HG02763 (cell line): ENCODE data around the gene IL21.

Experiments
- ATAC-seq: cut with Tn5 transposase; IDR thresholded peaks from one replicate; pipeline ENCODE4 v1.9.1; 2021; ENCODE audit warnings: mild to moderate bottlenecking, moderate library complexity; ENCODE audit not compliant: unreplicated experiment

IL21 gene

DNA sequence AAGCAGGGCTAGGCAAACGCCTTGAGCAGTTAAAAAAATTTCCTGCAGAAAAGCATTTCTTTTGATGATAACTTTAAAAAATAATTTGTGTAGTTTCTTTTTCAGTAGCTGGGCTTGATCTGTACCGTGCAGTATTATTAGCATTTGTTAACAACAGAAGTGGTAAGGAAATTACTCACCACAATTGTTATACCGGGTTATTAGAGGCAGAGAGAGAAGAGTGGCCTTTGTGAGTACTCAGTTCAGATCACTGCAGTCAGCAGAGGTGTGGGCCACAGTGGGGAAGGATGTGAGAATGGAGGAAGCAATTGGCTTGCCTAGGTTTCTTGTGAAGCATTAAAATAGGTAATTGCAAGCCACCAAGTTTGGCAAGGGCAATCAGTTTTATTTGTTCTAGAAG is 14.3 kb upstream of the IL21 start:
- no peak for ATAC-seq

DNA sequence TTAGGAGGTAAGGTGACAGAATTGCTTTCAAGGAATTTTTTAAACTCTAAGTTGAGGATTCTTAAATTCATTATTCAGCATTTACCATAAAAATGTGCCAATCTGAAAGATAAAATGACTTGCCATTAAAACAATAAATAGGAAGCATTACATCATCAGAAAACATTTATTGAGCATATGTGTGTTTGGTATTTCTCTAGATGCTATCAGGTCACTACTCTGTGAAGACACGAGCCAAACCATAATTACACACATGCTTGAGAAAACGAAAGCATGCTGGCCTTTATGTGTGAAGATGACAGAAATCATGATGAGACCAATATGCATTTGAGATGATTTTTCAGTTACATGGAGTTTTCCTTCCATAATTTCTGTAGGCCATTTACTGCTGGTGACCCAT is 12.3 kb upstream of the IL21 start:
- no peak for ATAC-seq

DNA sequence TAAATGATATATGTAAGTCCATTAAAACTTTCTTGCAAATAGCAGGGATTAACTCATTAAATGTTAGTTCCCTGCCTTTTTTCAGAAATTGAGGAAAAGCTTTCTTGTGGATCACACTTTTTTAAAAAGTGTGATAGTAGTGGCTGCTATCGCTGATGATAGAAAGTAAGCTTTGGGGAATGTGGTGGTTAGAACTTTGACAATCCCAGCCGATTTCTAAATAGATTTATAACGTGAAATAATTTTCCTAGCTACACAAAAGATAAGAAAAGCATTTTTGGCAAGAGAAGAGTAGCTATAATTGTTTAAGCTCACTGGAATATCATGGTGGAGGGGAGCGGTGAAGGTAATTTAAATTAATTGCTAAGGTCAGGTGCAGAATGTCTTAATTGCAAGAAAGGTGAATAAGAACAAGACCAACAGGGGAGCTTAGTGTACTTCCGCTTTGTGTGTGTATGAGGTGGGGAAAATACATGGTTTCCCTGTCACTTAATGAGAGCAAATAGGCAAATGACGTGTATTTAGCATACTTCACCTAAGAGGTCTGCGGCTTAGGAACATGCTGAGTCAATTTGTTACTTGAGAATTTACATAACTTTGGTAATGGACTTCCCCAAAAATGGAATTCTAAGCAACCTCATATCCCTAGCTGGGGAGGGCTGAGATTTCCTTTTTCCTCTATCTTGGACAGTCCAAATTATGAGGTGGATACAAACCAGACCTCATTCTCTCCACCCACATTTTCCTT is 11.7 kb upstream of the IL21 start:
- ATAC-seq = peak; percentile 89

DNA sequence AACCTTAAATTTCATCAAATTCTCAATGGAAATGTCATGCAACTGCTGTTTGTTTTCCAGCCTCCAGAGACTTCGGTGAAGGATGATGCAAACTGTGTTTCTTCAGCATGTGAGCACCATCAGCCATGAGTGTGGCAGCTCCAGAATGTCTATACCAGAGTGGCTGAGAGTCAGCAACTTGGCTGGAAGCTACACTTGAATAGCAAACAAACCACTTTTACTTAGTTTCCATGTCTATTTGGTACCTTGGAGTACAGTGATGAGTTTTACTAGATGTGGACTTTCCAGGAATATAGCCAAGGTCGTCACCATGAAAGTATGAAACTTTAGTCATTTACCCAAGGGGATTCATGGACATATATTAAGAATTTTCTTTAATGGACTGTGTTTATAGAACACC is 4.3 kb upstream of the IL21 start:
- no peak for ATAC-seq

DNA sequence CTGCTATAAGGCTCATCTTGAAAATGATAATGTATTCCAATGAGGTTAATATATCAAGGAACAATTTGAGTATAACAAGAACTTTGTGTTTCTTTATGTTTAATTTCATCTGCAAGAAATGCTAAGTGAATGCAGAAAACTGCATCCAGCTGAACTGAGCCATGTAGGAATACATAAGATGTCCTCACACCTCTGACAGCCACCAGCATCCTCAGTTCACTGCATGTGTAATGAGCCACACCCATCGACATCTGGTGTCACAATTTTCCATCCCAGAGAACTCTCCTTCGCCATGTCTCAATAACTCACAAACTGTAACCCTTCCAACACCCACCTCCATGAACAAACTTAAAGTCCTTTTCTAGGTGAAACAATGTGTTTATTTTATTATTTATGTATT is 3.3 kb upstream of the IL21 start:
- no peak for ATAC-seq

DNA sequence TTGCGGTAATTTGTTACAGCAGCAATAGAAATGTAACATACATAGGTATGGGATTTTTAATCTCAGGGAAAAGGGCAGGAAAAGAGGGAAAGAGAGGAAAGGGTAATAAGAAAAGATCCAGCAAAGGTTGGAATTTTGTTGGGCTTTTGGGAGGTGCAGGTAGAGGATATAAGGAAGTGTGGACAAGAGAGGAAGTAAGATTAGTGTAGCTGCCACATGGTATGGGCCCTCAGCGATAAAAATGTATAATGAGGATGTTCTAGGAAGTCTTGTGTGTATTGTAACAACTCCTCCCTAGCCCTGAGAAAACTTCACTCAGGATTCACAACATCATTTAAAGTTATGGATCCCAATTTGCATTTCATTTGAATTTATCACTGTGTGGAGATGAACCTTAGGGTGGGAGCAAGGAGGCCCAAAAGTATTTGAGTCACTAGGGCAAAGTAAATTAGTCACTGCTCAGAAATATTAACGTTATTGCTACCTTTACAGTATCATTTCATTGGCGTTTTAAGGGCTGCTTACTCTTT is 2.8 kb upstream of the IL21 start:
- ATAC-seq = no peak

DNA sequence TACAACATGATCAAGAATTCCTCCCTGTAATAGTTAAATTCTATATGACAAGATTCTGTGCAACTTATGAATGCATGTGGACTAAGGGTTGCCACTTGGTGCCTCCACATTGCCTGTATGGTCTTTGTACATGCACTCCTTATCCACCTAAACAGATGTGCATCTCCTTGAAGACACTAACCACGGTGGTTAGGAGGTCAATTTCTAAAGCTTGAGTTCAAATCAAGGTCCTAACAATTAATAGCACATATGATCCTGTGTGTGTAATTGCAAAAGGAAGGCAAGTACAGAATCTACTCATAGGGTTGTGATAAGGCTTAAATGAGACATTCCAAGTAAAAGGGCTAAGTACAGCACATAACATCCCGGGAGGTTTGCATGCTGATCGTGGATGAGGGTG is 1.5 kb upstream of the IL21 start:
- no peak for ATAC-seq

DNA sequence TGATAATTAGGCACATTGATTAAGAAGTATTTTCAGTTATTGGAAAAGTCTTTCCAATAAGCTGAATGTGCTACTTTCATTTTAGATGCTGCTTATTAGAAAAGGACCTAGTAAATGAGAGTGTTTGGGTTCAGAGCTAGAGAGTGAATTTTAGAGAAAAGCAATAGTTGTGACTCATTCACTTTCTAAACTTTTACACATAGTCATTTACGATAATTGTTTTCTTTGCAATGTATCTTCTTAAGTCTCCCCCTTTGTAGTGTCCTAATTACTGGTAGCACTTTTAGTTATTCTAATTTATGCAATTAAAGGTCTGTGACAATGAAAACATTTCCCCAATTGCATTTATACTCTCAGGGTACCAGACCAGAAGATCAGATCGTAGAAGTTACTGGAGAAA is 1.3 kb downstream of the IL21 start:
- no peak for ATAC-seq

DNA sequence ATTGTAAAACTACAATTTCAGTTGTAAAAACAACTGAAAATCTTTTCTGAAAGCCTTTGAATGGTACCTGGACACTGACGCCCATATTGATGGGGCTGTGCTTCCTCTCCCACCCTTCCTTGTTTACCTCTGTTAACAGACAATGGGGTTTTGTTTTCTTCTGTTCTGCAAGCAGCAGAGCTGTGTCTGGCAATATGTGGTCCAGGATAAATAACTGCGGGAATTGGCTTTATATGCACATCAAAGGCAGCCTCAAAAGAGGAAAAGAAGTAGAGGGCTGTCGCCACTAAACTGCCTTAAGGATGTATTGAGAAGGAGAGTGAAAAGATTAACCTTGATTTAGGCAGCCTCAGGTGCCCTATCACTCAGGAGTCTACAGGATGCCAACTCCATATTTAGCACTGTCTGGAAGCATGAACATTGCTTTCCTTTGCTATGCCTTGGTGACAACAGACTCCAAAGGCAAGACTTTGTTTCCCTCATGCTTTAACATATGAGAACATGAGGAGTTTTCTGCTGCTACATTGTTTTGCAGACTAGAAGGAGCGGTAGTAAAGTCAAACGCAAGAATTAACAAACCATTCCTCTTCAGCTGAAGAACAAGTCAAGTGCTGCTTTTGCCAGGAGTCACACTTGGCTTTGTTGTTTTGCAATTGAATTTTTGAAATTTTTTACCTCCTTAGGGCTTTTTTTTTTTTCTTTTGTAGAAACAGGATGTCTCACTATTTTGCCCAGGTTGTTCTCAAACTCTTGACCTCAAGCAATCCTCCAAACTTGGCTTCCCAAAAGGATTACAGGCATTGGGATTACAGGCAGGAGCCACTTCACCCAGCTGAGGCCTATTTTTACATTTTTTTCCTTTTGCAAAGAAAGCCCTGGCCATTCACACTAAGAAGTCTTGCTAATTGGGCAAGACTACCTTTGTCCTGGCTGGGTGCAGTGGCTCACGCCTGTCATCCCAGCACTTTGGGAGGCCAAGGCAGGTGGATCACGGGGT is 3.0 kb downstream of the IL21 start:
- ATAC-seq = no peak

DNA sequence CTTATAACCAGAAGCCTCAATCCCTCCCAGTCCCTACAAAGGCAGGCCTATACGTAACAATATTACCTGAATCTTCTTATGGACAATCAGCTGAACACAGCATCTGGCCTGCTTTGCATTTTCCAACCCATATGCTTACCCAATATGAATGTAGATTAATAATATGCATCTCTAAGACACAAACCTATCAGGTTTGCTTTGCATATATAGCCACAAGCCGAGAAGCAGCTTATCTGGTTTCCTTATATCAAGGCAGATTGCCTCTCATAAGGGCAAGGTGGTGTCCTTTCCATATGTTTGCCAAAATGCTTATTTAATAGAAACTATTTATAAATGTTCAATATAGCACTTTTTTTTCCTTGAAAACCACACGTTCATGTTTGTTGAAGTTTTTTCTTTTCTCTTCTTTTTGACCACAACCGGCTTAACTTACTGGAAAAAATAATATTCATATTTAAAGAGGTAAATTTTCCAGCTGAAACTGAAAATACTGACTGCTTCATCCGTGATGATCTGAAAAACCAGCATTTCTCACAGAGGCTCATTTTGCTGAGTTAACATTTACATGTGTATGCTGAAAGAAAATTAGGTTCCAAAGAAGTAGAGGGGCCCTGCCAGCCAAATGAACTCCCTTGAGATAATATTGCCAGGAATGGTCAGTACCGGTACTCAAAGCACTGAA is 3.8 kb downstream of the IL21 start:
- no peak for ATAC-seq

DNA sequence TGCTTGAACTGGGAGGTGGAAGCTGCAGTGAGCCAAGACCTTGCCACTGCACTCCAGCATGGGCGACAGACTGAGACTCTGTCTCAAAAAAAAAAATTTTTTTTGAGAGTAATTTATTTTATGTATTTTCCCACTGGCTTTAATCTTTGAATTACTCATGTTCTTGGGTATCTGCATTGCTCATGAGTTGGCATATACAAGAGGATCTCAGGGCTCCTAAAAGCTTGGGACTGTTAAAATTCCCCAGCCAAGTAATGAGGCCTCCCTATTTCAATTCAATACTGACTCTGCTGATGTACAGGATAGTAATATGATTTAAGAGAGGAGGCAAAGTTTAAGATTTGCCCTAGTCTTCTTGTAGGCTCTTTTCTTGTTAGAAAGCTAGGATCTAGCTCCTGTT is 6.2 kb downstream of the IL21 start:
- no peak for ATAC-seq

DNA sequence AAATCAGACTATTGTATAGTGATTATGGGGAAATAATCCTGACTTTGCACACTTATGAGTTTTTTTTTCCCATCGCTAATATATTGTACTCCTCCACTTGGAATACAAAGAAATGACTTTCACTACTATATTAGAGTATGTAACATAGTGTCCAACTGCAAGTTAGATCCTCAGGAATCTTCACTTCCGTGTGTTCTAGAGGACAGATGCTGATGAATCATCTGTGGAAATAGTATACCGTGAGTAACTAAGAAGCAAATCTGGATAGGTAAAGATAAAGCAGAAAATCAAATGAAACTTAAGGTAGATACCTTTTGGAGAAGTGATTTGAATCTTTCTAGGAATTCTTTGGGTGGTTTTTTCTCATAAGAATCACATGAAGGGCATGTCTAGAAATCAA is 8.3 kb downstream of the IL21 start:
- ATAC-seq = no peak

DNA sequence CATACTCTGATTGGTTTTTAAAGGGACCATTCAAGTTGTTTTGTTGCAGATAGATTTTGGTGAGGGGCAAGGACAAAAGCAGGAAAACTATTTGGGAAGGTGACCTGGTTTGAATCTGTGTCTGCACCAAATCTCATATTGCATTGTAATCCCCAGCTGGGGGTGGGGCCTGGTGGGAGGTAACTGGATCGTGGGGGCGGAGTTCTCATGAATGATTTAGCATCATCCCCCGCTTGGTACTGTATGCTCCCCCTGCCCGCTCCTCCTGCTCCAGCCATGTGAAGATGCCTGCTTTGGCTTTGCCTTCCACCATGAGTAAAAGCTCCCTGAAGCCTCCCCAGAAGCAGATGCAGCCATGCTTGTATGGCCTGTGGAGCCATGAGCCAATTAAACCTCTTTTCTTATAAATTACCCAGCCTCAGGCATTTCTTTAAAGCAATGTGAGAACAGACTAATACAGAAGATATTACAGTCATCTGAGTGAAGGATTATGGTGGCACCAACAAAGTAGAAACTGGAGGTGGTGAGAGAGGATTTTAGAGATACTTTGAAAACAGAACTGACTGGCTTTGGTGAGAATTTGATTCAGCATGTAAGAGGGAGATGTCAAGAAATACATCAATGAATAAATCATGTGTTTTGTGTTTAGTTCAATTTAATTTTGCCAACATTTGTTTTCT is 14.4 kb downstream of the IL21 start:
- no peak for ATAC-seq

DNA sequence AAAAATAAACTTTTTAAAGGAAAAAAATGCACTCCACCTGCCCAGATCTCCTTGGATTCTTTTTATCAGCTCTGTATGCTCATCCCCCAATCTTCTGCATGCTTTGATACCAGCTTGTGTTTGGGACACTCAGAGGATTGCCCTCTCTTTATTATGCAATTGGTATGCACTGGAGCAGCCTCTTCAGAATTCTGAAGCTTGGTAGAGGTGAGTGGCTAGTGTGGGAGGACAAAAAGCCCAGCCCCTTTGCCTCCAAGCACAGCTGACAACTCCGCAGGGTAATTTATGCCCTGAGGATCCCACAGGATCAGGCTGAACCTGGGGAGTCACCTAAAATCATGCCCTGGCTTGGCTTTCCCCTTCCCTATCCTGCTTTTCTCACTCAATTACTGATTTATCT is 16.7 kb downstream of the IL21 start:
- ATAC-seq = no peak

DNA sequence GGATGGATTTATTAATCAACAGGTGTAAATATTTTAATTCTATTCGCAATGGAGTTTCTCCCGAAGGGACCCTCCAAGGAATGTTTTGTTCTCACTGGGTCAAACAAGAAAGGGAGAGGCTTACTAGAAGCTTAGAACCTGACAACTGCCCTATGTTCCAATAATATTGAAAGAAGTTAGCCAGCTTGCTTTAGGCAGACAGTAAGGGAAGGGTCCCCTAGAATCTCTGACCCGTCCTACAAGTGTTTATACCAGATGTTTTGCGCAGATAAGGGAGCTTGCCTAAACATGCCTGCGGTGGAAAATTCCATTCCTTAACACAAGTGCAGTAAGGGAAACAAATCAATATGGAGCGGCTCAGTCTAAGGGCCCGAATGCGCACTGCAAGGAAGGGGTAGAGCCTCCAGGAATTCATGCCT is 17.7 kb downstream of the IL21 start:
- ATAC-seq = no peak

DNA sequence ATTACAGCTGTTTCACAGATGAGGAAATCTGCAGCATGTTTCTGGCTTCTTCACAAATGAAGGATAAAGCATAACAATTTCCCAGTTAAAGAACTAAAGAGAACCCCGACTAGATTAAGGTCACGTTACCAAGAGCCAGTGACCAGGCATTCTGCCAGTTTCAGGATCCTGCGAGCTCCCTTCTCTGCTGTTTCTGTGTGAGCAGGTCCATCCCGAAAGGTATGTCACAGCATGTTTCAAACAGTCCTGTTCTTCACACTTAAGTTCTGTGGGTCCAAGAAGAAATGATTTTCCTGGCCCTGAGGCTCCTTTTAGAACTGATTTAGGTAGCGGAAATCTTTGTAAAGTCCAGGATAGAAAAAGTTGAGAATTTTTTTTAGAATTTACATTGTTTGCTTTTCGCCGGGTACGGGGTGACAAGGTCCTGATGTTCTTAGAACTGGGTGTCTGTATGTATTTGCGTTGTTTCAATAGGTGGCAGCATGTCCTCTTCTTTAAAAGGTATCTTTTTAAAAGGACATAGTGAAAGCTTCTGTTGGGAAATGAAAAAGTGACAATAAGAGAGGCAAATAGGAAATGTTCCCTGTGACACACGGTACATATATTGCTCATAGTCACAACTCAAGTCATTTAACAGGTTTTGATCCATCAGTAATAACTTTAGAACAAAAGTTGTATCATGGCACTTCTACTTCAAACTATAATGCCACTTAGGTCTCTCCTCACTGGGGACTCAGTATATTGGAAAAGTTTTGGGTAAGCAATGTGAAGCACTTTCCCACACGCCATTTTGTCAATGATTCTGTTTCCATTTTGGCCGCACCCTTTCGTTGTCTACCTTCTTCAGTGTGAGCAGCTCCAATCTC is 18.4 kb downstream of the IL21 start:
- no peak for ATAC-seq

DNA sequence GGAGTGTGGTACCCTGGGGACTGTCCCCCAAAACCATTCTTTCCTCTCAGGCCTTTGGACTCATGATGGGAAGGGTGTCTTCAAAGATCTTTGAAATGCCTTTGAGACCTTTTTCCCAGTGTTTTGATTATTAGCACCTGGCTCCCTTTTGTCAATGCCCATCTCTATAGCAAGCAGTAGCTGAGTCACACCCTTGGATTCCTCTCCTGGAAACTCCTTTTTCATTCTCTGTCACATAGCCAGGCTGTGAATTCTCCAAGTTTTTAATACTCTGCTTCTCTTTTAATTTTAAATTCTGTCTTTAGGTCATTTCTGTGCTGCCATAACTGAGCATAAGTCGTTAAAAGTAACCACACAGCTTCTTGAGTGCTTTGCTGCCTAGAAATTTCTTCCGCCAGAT is 29.7 kb downstream of the IL21 start:
- no peak for ATAC-seq

DNA sequence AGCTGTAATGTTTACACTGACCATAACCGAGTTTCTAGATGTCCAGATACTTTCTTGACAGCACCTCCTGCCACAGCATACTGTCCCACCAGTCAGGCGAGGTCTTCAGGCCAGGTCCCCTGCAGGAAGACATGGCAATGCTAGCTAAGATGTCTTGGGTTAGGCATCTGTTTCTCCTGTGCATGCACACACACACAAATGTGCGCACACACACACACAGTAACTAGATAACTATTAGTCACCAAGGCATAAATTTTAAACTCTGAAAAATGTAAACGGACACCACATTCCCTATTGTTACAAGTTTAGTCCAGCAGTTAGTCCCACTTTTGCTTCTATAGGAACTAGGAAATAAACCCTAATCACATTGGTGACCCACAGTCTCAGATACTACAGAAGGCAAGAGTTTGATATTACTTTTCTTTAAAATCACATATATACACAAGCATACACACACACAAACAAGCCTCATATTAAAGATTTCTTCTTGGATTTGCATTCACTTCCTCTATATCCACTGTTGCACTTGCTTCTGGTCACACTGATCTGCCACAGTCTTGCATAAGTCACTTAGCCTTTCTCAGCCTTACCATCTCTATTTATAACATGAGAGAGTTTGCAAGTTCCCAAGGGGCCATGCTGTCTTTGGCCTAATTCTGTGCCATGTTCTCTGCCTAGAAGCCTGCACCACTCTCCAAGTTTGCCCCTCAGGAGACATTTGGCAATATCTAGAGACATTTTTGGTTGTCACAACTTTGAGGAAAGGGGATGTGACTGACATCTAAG is 32.2 kb downstream of the IL21 start:
- no peak for ATAC-seq

DNA sequence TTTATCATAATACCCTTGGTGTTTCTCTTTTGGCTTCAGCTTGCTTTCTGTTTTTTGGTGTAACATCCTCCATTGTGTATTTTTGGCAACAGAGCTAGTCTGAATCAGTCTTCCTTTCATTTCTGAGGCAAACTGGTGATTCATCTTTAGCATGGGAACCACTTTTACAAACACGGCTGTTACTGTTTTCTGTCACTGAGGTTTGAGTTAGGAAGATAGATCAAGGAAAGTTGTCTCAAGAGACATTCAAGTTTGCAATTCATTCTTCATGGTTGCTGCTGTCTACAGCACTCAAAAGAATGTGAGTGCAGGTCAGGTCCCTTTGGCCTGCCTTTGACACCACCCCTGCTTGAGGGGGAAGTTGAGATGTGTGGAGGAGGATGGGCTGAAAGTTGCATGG is 36.3 kb downstream of the IL21 start:
- ATAC-seq = no peak
